Osteoblast (primary cell): Measurements from ENCODE around the gene VIPR1. TPM values are rescaled to one million over a fixed set of nuclear protein-coding genes. Genes with fewer than 3 reads are reported as not detected.

Experiments used
- DNase-seq: peaks from one replicate; pipeline ENCODE4 v3.0.0; 2011; ENCODE audit warnings: low spot score, mixed read lengths; ENCODE audit not compliant: insufficient read length; ENCODE audit errors: missing footprints
- H2AFZ ChIP-seq: 2 replicates; pipeline ENCODE4 v1.6.0; 2011; ENCODE audit warnings: mild to moderate bottlenecking, low read length
- H3K27ac ChIP-seq: 2 replicates; pipeline ENCODE4 v1.5.1; 2011; ENCODE audit warnings: mild to moderate bottlenecking, low read depth, low read length, moderate library complexity
- H3K27me3 ChIP-seq: 2 replicates; pipeline ENCODE4 v1.6.0; 2012; ENCODE audit warnings: mild to moderate bottlenecking, control low read depth, inconsistent platforms, low read length, moderate library complexity; ENCODE audit not compliant: insufficient read depth
- H3K36me3 ChIP-seq: 2 replicates; pipeline ENCODE4 v1.5.1; 2011; ENCODE audit warnings: mild to moderate bottlenecking, low read length, control low read depth, moderate library complexity; ENCODE audit not compliant: insufficient read depth
- H3K4me1 ChIP-seq: 2 replicates; pipeline ENCODE4 v1.5.1; 2011; ENCODE audit warnings: mild to moderate bottlenecking, low read length, control low read depth, moderate library complexity; ENCODE audit not compliant: insufficient read depth
- H3K4me2 ChIP-seq: 2 replicates; pipeline ENCODE4 v1.6.0; 2011; ENCODE audit warnings: mild to moderate bottlenecking, low read length; ENCODE audit not compliant: insufficient read depth
- H3K4me3 ChIP-seq: fragments of 200-600 bp; sonication (generic); 3 replicates; pipeline ENCODE4 v1.5.1; 2012; ENCODE audit warnings: mild to moderate bottlenecking, low read length, inconsistent platforms; ENCODE audit not compliant: insufficient read depth
- H3K79me2 ChIP-seq: 2 replicates; pipeline ENCODE4 v1.6.0; 2012; ENCODE audit warnings: mild to moderate bottlenecking, low read length, control low read depth, inconsistent platforms; ENCODE audit not compliant: insufficient read depth
- H3K9me3 ChIP-seq: 2 replicates; pipeline ENCODE4 v1.5.1; 2011; ENCODE audit warnings: low read depth, low read length, control low read depth
- H4K20me1 ChIP-seq: 2 replicates; pipeline ENCODE4 v1.6.0; 2012; ENCODE audit warnings: mild to moderate bottlenecking, low read length, control low read depth; ENCODE audit not compliant: insufficient read depth
- total RNA-seq: library from RNA; depleted of rRNA; stranded (reverse); fragments of >200 nt; gene quantifications from 2 replicates; pipeline ENCODE4 v1.2.3, GENCODE V29; 2012
- TF ChIP-seq, protein P1 (sequence below): IDR thresholded peaks from 2 replicates; pipeline ENCODE4 v1.5.1; 2011; ENCODE audit warnings: mild to moderate bottlenecking, low read depth, low read length, moderate library complexity; ENCODE audit errors: extremely low read depth

VIPR1 gene, protein sequence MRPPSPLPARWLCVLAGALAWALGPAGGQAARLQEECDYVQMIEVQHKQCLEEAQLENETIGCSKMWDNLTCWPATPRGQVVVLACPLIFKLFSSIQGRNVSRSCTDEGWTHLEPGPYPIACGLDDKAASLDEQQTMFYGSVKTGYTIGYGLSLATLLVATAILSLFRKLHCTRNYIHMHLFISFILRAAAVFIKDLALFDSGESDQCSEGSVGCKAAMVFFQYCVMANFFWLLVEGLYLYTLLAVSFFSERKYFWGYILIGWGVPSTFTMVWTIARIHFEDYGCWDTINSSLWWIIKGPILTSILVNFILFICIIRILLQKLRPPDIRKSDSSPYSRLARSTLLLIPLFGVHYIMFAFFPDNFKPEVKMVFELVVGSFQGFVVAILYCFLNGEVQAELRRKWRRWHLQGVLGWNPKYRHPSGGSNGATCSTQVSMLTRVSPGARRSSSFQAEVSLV
- total RNA-seq: not detected in 2 replicates

DNA sequence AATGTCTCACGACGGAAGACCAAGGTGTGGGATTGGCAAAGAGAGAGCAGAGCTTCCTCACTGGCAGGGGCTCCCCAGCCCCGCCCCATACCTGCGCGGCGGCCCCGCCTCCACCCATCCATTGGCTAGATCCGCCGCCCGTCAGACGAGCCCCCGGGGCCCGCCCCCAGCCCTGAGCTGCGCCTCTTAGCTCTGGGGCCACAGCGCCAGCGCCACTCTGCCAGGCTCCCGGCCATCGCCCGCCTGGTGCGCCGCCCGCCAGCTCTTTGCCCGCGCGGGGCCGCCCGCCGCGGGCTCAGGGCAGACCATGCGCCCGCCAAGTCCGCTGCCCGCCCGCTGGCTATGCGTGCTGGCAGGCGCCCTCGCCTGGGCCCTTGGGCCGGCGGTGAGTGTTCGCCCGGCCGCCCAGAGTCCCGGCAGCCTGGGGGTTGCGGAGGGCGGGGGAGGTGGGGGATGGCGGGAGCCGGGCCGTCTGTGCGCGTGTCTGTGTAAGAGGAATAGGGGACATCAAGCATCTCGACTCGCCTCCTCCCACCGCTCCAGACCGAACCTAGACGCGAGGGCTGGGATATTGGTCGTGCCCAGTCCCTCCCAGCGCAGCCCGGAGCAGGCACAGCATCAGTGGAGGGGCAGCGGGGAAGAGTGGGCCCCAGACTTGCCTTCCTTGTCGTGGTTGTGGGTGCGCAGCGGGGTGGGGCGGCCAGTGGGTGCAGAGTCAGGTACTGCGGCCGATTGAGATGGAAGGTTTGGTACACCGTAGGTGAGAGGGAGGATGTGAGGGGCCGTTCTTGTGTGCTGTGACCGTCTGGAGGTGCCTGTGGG lies at the start of gene VIPR1:
Gene VIPR1, plus strand, starts transcription at position 215 of the 822 bp plus-strand sequence. Its CDS starts 93 bp downstream, at position 308.
- no peak within 1 kb of the TSS for H3K4me3 ChIP-seq
- H4K20me1 ChIP-seq: no peaks in the 10 kb centered on the region

DNA sequence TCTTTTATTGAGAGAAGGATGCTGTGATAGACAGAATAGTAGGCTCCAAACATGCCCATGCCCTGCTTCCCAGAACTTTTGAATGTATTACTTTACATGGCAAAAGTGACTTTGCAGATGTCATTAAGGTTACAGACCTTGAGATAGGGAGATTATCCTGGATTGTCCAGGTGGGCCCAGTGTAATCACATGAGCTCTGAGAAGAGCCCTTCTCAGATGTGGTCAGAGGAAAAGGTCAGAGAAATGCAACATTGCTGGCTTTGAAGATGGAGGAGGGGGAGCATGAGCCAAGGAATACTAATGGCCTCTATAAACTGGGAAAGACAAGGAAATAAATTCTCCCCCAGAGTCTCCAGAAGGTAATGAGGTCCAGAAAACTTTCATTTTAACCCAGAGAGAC lies 46.2 kb upstream of the VIPR1 start:
- no peak overlapping the region for H3K4me2 ChIP-seq
- TF ChIP-seq, protein P1, sequence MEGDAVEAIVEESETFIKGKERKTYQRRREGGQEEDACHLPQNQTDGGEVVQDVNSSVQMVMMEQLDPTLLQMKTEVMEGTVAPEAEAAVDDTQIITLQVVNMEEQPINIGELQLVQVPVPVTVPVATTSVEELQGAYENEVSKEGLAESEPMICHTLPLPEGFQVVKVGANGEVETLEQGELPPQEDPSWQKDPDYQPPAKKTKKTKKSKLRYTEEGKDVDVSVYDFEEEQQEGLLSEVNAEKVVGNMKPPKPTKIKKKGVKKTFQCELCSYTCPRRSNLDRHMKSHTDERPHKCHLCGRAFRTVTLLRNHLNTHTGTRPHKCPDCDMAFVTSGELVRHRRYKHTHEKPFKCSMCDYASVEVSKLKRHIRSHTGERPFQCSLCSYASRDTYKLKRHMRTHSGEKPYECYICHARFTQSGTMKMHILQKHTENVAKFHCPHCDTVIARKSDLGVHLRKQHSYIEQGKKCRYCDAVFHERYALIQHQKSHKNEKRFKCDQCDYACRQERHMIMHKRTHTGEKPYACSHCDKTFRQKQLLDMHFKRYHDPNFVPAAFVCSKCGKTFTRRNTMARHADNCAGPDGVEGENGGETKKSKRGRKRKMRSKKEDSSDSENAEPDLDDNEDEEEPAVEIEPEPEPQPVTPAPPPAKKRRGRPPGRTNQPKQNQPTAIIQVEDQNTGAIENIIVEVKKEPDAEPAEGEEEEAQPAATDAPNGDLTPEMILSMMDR: no peak
- no peaks in the 10 kb centered on the region for H3K4me1 ChIP-seq
- DNase-seq: no peak
- H3K27ac ChIP-seq: no peak overlapping the region
- no peaks in the 10 kb centered on the region for H4K20me1 ChIP-seq
- H3K9me3 ChIP-seq: no peaks in the 10 kb centered on the region
- H2AFZ ChIP-seq: no peak overlapping the region
- no peaks in the 10 kb centered on the region for H3K27me3 ChIP-seq
- no peaks in the 10 kb centered on the region for H3K36me3 ChIP-seq
- H3K4me3 ChIP-seq: no peak overlapping the region
- no peaks in the 10 kb centered on the region for H3K79me2 ChIP-seq

More for the DNA sequence above, at the start of gene VIPR1:
- H3K27me3 ChIP-seq: peaks cover 55% of the 10 kb centered on the region
- no peaks in the 10 kb centered on the region for H3K9me3 ChIP-seq
- H2AFZ ChIP-seq: no peak within 1 kb of the TSS
- TF ChIP-seq, protein P1: no peak
- H3K4me2 ChIP-seq: peak within 1 kb of the TSS; percentile 43
- H3K4me1 ChIP-seq: peaks cover 4% of the 10 kb centered on the region
- DNase-seq: peak; percentile 87
- H3K27ac ChIP-seq: no peak within 1 kb of the TSS
- H3K79me2 ChIP-seq: no peaks in the 10 kb centered on the region
- no peaks in the 10 kb centered on the region for H3K36me3 ChIP-seq

DNA sequence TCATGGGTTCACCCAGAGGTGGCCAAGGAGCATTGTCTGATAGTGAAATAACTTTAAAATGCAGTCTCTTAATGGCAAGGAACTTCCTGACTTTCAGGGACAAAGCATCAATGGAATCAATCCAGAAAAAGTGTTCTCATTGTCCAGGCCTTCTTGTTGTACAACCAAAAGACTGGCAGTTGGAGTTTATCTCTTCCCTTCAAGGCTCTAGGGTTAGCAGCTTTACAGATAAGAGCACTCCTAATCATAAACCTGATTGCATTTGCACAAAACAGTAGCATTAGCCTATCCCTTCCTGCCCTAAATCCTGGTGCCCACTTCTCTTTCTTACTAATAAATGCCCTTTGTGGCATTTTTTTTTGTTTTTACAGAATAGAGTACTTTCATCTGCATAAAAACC lies 43.3 kb upstream of the VIPR1 start:
- Histone ChIP-seq H3K9me3 (no peaks in the 10 kb centered on the region), H3K79me2 (no peaks in the 10 kb centered on the region), H4K20me1 (no peaks in the 10 kb centered on the region), H3K27me3 (no peaks in the 10 kb centered on the region), H2AFZ (no peak overlapping the region), H3K4me2 (no peak overlapping the region), H3K4me1 (no peaks in the 10 kb centered on the region), H3K4me3 (no peak overlapping the region), H3K36me3 (no peaks in the 10 kb centered on the region), H3K27ac (no peak overlapping the region)
- DNase-seq: no peak
- TF ChIP-seq, protein P1: no peak

DNA sequence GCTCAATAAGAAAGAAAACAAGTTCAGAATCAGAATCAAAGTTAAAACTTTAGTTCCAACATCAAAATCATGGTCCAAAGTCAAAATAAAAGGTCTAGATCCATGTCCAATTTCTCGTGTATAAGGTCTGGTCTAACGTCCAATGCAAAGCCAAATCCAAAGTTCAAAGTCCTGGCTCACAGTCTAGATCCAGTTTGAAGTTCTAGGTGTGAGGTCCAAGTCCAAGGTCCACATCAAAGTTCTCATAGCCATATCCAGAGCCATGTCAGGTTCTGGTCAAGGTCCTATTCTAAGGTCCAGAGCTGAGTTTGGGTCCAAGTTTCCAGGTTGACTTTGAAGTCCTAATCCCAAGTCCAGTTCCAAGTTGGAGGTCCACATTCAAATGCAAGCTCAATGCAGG lies 40.7 kb upstream of the VIPR1 start:
- no peak overlapping the region for H2AFZ ChIP-seq
- no peak overlapping the region for H3K4me2 ChIP-seq
- no peaks in the 10 kb centered on the region for H3K4me1 ChIP-seq
- no peak overlapping the region for H3K27ac ChIP-seq
- H3K36me3 ChIP-seq: no peaks in the 10 kb centered on the region
- no peak overlapping the region for H3K4me3 ChIP-seq
- no peaks in the 10 kb centered on the region for H3K79me2 ChIP-seq
- no peaks in the 10 kb centered on the region for H3K9me3 ChIP-seq
- TF ChIP-seq, protein P1: no peak
- DNase-seq: no peak
- no peaks in the 10 kb centered on the region for H3K27me3 ChIP-seq
- no peaks in the 10 kb centered on the region for H4K20me1 ChIP-seq
